ENCODE measurements around the gene BST1.

BST1 gene, protein sequence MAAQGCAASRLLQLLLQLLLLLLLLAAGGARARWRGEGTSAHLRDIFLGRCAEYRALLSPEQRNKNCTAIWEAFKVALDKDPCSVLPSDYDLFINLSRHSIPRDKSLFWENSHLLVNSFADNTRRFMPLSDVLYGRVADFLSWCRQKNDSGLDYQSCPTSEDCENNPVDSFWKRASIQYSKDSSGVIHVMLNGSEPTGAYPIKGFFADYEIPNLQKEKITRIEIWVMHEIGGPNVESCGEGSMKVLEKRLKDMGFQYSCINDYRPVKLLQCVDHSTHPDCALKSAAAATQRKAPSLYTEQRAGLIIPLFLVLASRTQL

DNA sequence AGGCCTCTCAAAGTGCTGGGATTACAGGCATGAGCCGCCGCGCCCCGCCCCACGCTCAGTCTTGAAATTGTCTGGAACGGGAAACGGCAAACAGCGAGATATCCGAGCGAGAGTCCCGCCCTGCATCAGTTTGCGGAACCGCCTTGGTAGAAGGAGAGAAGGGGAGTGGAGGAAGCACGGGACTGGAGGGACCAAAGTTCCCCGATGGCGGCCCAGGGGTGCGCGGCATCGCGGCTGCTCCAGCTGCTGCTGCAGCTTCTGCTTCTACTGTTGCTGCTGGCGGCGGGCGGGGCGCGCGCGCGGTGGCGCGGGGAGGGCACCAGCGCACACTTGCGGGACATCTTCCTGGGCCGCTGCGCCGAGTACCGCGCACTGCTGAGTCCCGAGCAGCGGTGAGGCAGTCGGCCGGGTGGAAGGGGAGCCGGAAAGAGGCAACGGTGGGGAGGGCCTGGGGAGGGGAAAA is at the start of gene BST1:
Gene BST1, plus strand, starts transcription at position 125 of the 463 bp plus-strand sequence. Its CDS starts 80 bp downstream, at position 205.
- DNase-seq (ENCODE audit: low read depth): no peak

DNA sequence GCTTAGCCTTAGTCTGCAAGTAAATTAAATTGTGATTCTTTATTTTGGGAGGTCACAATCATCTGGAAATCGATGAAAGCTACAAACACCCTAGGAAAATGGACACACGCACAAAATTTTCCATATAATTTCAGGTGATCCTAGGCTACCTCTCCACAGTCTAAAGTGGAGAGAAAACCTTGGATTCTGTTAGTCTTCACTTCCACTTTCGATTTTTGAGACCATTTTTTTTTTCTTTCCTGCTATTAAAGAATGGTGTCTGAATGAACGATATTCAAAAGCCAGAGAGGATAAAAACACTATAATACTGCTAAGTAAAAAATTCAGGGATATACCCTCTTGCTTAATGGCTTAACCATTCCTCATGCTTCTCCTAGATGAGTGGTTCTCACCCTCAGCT is 49.4 kb upstream of the BST1 start:
- DNase-seq (ENCODE audit: low read depth): no peak

DNA sequence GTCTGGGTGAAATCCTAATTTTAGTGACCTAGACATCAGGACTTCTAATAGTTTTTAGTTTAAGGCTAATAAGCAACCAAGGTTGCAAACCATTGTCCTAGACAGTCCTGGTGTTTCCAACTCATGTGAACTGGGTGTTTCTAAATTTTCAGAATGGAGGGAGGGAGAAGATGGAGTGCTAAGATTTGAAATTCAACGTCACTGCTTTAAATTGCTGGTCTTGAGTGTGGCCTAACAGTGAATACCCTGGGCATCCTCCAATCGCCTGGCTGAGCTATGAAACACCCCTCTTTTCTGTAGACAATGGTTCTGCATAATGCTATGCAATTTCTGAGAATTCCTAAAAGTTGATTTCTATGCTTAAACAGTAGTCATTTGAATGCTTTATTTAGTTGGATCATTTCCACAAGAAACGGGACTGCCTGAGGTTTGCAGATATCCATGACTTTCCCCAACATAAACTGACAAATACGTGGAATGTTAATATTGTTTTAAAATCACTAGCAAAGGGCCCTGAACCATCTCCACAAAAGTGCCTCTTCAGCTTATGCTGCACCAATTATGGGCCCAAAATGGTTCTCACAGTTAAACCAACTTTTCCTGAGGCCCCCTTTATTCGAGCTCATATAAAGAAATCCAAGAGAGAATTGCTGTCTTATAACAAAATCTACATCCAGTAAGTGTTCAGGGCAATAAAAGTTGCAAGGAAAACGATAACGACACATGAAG is 48.8 kb upstream of the BST1 start:
- DNase-seq (ENCODE audit: low read depth): no peak

DNA sequence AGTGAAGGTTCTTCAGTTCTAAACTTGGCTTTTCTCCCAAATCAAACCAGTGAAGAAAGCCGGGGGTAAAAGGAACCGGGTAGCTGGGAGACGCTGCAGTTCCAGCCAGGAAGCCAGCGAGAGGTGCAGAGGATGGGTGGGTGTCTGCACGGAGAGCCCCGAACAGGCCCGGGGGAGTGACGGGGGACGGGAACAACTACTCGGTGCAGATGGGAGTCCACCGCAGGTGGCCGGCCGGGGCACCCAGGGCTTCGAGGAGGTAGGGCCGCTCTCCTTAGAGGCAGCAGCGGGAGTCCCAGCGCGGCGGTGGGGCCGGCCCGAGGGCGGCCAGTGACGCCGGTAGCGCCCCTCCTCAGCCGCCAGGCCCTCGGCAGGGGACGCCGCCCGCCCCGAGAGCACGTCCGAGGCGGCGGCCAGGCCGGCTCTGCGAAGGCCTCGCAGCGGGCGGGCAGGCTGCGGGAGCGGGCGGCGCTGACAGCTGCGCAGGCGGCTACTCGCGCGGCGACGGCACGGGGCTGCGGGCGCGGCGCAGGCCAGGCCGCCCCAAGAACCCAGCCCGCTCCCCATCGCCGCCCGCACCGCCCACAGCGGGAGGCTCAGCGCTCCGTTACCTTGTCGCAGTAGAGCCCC is 48.2 kb upstream of the BST1 start:
- no peak for DNase-seq (ENCODE audit: low read depth)

DNA sequence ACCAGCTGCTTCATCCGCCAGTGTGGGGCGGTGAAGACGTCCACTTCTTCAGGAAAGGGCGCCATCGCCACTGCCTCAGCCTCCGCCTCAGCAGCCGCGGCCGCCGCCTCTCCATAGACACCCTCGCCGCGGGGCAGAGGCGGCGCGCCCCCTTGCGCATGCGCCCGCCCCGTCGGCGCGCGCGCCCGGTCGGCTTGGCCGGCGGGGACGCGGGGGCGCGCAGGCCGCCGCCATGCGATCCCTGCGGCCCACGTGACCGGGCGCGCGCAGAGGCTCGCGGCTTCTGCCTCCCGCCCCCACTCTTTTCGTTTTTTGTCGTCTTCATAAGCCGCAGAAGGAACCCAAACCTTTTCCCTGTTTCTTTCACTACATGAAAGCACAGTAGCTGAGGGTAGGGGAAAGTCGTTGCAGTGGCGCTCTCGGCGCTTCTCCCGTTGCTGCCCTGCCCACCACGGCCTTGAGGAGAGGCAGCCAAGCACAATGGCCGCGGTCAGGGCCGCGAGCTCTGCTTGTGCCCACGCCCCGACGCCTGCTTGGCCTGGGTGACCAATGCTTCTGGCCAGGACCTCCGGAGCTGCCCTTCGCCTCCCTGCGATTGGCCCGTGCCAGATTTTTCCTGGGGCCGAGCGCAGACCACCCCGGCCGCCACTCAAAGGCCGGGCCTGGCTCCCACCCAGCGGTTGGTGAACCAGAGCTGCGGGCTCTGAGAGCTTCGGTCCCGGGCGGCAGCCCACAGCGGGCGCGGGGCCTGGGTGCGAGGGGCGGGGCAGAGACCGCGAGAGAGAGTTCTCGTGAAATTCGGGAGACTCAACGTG is 47.4 kb upstream of the BST1 start, which contains the start of gene FBXL5:
Gene FBXL5, minus strand, starts transcription at position 135 of the 815 bp plus-strand sequence. Its CDS starts 70 bp downstream, at position 65.
- DNase-seq (ENCODE audit: low read depth): no peak

DNA sequence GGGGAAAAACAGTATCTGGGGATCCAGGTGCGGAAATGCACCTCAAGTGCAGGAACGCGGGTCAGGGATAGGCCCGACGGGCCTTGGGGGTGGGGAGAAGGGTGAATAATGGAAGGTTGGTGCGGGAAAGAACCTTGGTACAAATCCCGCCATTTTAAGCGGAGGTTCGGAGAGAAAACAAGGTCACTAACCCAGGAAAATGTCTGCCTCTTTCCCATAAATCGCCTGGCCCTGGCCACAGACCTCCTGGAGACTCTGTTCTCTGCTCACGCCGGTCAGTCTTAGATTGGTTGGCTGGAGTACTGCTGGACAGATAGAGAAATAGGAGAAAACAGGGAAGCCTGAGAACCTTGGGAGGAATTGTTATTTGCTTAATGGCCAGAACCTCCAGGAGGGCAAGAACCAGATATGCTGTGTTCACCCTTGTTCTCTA is 46.8 kb upstream of the BST1 start:
- no peak for DNase-seq (ENCODE audit: low read depth)

DNA sequence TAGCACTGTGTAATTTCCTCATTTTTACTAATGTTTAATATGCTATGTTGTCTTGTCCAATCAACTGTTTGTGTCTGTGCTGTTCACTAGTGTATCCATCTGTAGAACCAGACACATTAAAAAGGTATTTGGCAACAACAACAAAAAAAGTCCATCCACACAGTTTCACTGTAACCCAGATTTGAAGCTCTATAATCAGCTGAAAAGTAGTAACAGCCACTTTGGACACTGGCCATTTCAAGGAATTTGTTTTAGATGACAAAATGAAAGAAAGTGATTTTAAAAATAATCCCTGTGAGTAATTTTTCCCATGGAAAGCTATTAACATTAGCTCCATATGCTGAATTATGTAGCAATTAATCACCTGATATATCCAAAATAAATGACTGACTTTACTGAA is 45.5 kb upstream of the BST1 start:
- no peak for DNase-seq (ENCODE audit: low read depth)

DNA sequence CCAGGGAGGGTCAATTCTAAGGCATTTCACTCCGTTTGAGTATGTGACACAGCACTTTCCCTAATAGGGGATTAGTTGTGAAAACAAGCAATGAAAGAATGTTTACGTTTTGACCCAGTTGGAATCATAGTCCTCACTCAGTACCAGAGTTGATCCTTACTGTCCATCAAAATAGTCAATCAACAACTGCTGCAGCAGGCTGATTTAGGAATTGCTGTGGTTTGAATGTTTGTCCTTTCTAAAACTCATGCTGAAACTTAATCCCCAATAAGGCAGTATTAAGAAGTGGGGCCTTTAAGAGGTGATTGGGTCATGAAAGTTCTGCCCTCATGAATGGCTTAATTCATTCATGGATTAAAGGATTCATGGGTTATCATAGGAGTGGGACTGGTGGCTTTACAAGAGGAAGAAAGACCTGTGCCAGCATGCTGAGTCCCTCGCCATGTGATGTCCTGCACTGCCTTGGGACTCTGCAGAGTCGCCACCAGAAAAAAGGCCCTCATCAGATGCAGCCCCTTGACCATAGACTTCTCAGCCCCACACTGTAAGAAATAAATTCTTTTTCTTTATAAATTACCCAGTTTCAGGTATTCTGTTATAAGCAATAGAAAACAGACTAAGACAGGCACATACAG is 44.6 kb upstream of the BST1 start:
- DNase-seq (ENCODE audit: low read depth): no peak

DNA sequence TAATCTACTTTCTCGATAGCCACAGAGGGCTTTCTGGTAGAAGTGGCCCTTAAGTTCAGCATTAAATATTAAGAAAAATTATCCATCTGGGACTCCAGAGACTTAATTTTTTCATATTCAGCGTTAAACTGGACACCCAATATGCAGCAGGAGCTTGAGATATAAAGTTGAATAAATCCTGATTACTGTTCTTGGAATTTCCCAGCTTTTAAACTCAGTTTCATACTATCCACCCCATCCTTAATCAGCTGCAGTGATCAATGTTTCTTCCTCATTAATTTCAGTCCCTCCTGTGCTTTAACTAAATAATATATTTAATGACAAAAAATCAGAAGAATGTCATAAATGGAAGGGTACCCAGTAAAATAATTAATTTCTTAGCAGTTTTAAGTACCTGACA is 44.1 kb upstream of the BST1 start:
- no peak for DNase-seq (ENCODE audit: low read depth)

DNA sequence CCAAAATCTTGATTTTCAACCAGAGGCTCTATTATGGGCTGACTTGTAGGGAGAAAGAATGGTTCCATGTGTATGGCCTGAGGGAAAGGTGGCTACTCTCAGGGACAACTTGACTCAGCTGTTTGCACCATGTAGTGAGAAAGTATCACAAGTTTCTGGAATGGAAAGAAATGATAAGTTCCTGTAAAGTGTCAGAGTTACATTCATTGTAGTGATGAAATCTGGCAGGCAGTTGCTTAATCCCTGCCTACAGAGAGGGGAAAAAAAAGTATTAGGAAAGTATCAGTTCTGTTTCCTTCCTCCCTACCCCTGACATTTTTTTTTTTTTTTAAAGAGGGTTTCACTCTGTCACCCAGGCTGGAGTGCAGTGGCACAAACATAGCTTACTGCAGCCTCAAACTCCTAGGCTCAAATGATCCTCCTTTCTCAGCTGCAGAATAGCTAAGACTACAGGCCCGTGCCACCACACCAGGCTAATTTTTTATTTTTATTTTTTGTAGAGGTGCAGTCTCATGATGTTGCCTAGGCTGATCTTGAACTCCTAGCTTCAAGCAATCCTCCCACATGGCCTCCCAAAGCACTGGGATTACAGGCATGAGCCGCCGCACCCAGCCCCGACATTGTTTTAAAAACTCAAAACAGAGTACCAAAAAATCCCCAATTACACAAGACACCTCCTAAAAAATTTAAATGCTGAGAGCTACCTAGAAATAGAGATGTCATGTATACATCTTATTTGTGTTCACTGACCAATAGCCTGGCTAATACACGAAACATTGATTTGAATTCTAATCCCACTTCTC is 42.9 kb upstream of the BST1 start:
- no peak for DNase-seq (ENCODE audit: low read depth)

DNA sequence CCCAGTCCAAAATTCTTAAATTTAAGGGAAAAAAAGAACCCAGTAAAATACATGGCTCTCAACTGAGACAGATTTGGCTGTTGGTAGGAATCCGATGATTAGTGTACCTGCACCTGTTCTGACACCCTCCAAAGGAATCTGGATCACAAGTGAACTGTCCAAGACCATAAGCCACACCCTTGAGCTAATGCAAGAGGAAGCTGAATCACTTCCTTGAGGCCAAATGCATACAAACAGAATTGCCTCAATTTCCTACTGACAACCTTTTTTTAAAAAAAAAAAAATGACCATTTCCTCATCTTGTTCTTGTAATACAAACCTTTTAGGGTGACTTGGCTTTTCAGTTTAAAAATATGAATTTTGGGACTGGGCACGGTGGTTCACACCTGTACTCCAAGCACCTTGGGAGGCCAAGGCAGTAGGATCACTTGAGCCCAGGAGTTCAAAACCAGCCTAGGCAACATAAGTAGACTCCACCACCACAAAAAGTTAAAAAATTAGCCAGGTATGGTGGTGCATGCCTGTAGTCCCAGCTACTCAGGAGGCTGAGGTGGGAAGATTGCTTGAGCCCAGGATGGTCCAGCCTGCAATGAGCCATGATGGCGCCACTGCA is 37.0 kb upstream of the BST1 start:
- DNase-seq (ENCODE audit: low read depth): no peak

DNA sequence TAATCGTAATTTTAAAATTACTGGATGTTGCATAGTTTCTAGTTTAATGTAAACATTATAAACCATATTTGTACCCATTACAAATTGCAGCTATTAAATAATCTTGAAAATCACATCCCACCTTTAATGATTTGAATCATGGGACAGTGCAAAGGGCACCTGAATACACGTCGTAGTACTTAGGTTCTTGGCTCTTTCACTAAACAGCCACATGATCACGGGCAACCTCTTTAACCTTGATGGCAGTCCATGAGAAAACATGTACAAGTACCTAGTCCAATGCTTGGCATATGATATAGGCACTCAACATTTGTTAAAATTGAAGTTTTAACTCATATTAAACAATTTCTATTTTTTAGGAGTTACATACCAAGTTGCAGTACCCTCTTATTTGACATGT is 35.9 kb upstream of the BST1 start:
- no peak for DNase-seq (ENCODE audit: low read depth)

DNA sequence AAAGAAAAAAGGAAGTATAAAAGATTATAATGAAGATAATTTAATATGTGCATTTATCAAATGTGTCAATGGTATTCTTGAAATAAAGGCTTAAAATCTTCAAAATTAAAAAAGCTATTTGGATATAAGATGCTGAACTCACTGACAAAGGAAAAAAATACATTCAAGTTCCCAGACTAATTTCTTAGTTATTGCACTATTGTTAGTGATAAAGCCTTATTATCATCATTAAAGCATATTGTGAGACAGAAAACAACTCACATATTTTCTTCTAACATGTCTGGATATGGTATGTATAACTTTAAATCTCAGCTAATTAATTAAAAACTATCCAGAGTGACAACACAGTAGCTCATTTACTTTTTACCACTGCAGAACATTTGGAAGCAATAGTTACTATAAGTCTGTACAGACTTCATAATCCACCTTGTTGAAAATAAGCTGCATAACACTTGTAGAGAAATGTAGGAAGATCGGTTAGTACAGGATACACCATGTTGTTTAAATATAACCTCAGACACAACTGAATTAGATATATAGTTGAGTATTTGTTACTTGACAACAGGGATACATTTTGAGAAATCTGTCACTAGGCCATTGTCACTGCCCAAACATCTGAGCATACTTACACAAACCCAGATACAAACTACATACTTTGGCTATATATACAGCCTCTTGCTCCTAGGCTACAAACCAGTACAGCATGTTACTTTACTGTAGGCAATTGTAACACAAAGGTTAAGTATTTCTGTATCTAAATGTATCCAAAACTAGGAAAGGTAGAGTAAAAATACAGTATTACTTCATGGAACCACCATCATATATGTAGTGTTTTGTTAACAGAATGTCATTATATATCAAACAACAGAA is 34.1 kb upstream of the BST1 start:
- no peak for DNase-seq (ENCODE audit: low read depth)

DNA sequence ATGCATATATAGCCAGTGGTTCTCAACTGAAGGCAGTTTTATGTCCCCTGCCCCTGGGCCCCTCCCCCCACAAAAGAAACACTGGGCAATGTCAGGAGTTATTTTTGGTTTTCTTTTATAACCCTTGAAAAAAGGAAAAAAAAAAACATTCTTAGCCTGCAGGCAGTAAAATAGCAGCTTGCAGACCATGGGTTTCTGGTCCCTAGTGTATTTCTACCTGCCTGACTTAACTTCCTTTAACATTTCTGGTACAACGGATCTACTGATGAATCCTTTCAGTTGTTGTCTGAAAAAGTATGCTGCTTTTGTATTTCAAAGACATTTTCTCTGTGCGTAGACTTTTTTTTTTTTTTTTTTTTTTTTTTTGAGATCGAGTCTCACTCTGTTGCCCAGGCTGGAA is 32.3 kb upstream of the BST1 start:
- no peak for DNase-seq (ENCODE audit: low read depth)

DNA sequence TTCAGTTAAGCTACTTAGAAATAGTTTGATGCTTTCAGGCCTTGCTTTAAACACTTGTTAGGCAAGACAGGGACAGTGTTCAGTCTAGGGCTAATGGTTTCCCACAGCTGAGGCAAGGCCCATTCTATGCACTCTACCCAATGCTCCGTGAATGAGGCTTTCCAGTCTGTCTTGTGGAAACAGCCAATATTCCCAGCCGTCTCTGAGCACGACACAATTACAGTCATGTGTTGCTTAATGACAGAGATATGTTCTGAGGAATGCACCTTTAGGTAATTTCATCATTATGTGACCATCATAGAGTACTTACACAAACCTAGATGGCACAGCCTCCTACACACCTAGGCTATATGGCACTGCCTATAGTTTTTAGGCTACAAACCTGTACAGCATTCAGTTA is 30.8 kb upstream of the BST1 start:
- no peak for DNase-seq (ENCODE audit: low read depth)

DNA sequence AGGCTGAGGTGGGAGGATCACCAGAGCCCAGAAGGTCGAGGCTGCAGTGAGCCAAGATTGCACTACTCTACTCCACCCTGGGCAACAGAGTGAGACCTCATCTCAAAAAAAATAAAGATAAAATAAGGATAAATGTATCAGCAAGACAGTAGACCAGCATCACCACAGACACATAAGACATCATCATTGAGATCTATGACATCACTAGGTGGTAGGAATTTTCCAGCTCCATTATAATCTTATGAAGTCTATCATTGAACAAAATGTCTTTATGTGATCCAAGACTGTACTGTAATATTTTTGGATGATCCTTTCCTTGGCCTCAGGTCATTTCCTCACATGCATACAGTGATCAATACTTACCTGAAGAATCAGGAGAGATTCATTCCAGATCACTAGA is 29.5 kb upstream of the BST1 start:
- no peak for DNase-seq (ENCODE audit: low read depth)

DNA sequence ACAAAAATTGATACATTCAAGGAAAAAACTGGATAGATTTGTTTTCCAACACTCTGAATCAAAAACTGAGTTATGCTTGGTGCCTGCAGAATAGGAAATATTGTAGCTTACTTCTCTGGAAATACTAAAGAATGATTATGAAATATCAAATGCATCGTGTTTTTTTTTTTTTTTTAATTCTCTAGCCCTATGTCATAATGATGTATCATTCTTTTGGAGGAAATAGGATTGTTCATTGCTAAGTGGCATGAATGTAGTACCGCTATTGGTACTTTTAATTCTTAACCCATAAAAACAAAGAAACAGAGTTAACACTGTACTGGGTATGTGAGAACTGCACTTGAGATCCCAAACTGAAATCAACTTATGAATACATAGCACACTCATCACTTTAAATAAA is 28.8 kb upstream of the BST1 start:
- DNase-seq (ENCODE audit: low read depth): no peak

DNA sequence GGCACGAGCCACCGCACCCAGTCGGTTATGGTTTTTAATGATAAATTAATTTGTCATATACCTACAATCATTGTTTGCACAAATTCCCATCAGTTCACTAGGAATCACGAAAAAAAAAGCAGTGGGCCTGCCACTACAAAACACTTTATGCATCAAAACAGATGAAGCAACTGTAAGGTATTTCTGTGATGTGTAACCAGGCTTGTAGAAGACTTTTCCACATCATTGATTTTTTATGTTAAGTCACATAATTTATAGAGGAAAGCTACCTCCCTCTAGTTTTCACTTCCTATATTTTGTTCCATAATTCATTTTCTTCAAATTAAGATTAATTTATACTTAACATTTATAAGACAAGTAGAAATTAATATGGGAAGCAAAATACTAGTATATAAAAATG is 27.9 kb upstream of the BST1 start:
- no peak for DNase-seq (ENCODE audit: low read depth)

DNA sequence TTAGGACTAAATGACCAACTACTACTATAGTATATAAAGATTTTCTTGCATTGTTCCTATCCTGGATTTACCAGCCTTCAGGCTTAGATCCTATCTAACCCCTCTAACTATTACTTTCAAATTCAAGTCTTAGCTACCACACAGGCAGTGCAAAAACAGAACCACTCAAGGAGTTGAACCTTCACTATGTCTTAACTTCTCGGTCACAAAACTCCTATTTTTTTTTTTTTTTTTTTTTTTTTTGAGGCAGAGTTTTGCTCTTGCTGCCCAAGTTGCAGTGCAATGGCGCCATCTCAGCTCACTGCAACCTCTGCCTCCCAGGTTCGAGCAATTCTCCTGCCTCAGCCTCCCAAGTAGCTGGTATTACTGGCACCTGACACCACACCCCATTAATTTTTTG is 27.5 kb upstream of the BST1 start:
- no peak for DNase-seq (ENCODE audit: low read depth)

Data from non-pigmented ciliary epithelial cell (primary cell).